Measurements from ENCODE around the gene LZTS3.

- TF ChIP-seq CTCF (IDR thresholded peaks at IDR 0.05): no peak
- TF ChIP-seq POLR2AphosphoS5 (IDR thresholded peaks at IDR 0.05): no peak
Observed at GRCh38 chr20:3135507-3136070, 37.8 kb downstream of the LZTS3 start.
